K562 (cell line): ENCODE measurements around the gene C1QTNF3.

ENCODE experiments used
- CTCF ChIP-seq, 3 experiments: IDR thresholded peaks in 2 of 3; conservative IDR thresholded peaks in 1 of 3; 2 replicates each; pipeline ENCODE4 v1.5.1; 2011 to 2012; ENCODE audit warnings: low read length in 3 of 3, mild to moderate bottlenecking in 3 of 3, control low read depth in 2 of 3, improper control_type of control experiment in 1 of 3, inconsistent platforms in 1 of 3, low read depth in 1 of 3, mixed read lengths in 1 of 3, moderate library complexity in 1 of 3; ENCODE audit not compliant: insufficient read depth in 2 of 3
- E2F1 ChIP-seq: sonication (generic); formaldehyde crosslinking; IDR thresholded peaks from 2 replicates; pipeline ENCODE4 v1.8.1; 2023; ENCODE audit warnings: mild to moderate bottlenecking, missing genetic modification reagents, moderate library complexity
- MAFK ChIP-seq: IDR thresholded peaks from 2 replicates; pipeline ENCODE4 v1.6.1; 2011; ENCODE audit warnings: low read length, improper control_type of control experiment
- NR4A1 ChIP-seq, 2 experiments: fragments of 250-450 bp in 1 of 2; fragments of 450-650 bp in 1 of 2; sonication (Bioruptor Pico) in 1 of 2; IDR thresholded peaks; 2 replicates each; pipeline versions ENCODE4 v1.4.0 to v1.6.1; 2016 to 2020; ENCODE audit warnings: mild to moderate bottlenecking in 2 of 2, missing compliant biosample characterization in 1 of 2, missing genetic modification characterization in 1 of 2, moderate library complexity in 1 of 2
- ZBTB1 ChIP-seq: sonication (generic); formaldehyde crosslinking; IDR thresholded peaks from 2 replicates; pipeline ENCODE4 v1.8.1; 2023; ENCODE audit warnings: missing genetic modification reagents, low read depth, mild to moderate bottlenecking, borderline replicate concordance
- ZBTB40 ChIP-seq, 2 experiments: fragments of 450-650 bp in 1 of 2; sonication (generic) in 1 of 2; formaldehyde crosslinking in 1 of 2; IDR thresholded peaks; 2 replicates each; pipeline versions ENCODE4 v1.7.1 to v1.9.0; 2016 to 2022; ENCODE audit warnings: inconsistent platforms in 1 of 2, mild to moderate bottlenecking in 1 of 2, missing genetic modification reagents in 1 of 2
- ZNF24 ChIP-seq: fragments of 450-650 bp; IDR thresholded peaks from 2 replicates; pipeline ENCODE4 v1.6.1; 2016

DNA sequence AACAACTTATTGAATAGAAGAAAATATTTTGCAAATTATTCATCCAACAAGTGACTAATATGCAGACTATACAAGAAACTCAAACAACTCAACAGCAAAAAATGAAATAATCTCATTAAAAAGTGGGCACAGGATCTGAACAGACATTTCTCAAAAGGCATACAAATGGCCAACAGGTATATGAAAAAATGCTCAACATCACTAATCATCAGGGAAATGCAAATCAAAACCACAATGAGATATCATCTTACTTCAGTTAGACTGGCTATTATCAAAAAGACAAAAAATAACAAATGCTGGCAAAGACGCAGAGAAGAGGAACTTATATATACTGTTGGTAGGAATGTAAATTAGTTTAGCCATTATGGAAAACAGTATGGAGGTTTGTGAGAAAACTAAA lies 33.4 kb downstream of the C1QTNF3 start:
- no peak for TF ChIP-seq MAFK
- TF ChIP-seq ZBTB40 (IDR thresholded peaks at IDR 0.05) = no peak
- TF ChIP-seq ZBTB40 (CRISPR knock-in tag; IDR thresholded peaks at IDR 0.05) = no peak
- TF ChIP-seq E2F1 (CRISPR knock-in tag) = no peak
- no peak for TF ChIP-seq ZBTB1 (CRISPR knock-in tag)
- TF ChIP-seq NR4A1 (CRISPR knock-in tag; IDR thresholded peaks at IDR 0.05) = no peak
- no peak for TF ChIP-seq NR4A1 (tag; IDR thresholded peaks at IDR 0.05)
- no peak for TF ChIP-seq ZNF24
- TF ChIP-seq CTCF (IDR thresholded peaks at IDR 0.05 in 2 of 3, conservative IDR thresholded peaks at IDR 0.05 in 1 of 3; ENCODE audit: insufficient read depth in 2 of 3, low read depth in 1 of 3, low read length in 3 of 3) = no peak
